IPS-18c (cell line): Measurements from ENCODE around the gene GSTK1.

Experiments used
- H3K4me3 ChIP-seq: 2 replicates; pipeline ENCODE4 v1.7.0; 2013; ENCODE audit warnings: low read depth, mild to moderate bottlenecking, low read length, moderate library complexity; ENCODE audit not compliant: insufficient read depth
- H3K9me3 ChIP-seq: one replicate; pipeline ENCODE4 v1.6.1; 2013; ENCODE audit warnings: mild to moderate bottlenecking, low read length, moderate library complexity; ENCODE audit not compliant: control insufficient read depth, insufficient read depth

Gene GSTK1

DNA sequence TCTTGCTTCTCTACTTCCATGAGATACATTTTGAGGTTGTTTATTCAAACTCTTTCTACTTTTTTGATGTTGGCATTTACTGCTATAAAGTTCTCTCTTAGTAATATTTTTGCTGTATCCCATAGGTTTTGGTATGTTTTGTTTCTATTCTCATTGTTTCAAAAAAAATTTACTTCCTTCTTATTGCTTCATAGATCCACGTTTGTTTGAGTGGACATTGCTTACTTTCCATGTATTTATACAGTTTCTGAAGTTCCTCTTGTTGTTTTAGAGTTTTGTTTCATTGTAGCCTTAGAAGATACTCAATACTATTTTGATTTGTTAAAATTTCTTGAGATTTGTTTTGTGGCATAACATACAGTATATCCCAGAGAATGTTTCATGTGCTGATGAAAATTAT lies 27.7 kb upstream of the GSTK1 start:
- H3K4me3 ChIP-seq, result no peak overlapping the region
- no peaks in the 10 kb centered on the region for H3K9me3 ChIP-seq

GRCh38 chr7:143236408-143236990 lies 26.7 kb upstream of the GSTK1 start:
- H3K9me3 ChIP-seq, result no peaks in the 10 kb centered on the region
- no peak overlapping the region for H3K4me3 ChIP-seq

GRCh38 chr7:143237366-143237765 lies 25.9 kb upstream of the GSTK1 start:
- no peaks in the 10 kb centered on the region for H3K9me3 ChIP-seq
- H3K4me3 ChIP-seq, result no peak overlapping the region

DNA sequence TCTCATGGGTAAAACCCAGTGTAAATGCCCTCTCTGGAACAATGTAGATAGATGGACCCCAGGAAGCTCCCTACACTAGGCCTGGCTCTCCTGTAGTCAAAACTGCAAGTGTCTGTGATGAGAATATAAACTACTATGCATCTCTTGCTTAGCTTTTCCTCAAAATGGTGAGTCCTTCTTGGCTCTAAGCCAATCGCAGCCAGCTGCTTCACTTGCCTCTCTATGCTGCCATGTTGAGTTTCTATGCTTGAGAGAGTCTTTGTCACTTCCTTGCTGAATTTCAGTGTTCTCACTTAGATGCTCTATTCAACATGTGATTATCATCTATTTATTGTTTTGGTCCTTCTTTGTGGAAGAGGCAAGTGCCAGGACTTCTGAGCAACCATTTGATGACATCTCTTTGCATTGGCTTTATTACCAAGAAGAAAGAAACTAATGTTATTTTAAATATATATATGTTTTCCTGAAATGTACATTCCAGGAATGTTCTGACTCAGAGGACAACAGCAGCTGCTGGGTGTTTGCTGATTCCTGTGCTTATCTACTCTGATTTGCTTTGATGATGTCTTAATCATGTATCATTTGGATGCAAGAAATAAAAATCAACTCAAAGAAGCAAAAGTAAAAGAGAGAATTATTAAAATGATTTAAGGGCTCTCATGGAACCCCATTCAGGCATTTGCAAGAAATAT lies 24.8 kb upstream of the GSTK1 start:
- no peaks in the 10 kb centered on the region for H3K9me3 ChIP-seq
- H3K4me3 ChIP-seq, result no peak overlapping the region

- H3K4me3 ChIP-seq, result no peak overlapping the region
Observed at GRCh38 chr7:143239813-143240212, 23.4 kb upstream of the GSTK1 start.

DNA sequence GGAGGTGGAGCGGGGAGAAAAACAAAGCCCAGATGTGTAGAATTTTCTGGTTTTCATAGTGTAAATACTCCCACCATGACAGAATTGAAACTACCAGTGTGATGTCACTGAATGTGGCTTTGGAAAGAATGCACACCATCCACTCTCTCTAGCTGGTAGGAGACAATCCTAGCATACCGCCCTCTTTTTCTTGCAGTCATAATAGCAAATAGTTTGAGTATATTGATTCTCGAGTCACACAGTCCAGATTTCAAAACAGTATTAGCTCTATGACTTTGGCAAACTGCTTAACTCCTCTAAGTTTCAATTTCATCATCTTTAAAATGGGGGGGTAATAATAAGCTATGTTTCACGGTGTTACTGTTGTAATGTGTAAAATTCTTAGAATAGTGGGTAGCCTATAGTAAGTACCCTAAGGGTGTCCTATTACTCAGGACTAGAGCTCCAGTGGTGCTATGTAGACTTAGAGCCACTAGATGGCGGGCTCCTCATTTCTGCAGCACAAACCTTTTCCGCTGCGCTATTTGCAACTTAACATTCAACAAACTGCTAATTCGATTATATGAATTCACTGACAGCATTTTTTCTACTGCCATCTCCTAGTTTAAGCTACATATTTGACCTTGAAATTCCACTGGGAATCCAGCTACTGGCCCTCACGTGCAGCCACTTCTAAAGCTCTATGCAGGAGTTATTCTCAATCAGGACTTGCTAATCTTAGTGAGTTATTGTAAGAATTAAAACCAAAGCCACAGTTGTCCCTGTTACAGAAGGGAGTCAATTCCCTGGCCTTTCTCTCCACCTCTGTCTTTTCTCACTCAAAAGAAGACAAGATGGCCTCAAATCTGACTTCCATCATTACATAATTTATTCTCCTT lies 22.7 kb upstream of the GSTK1 start:
- Histone ChIP-seq H3K4me3 (no peak overlapping the region), H3K9me3 (no peaks in the 10 kb centered on the region)

More at GRCh38 chr7:143239813-143240212, 23.4 kb upstream of the GSTK1 start:
- H3K9me3 ChIP-seq, result no peaks in the 10 kb centered on the region

- no peaks in the 10 kb centered on the region for H3K9me3 ChIP-seq
- H3K4me3 ChIP-seq, result no peak overlapping the region
Observed at GRCh38 chr7:143242306-143242705, 20.9 kb upstream of the GSTK1 start.

DNA sequence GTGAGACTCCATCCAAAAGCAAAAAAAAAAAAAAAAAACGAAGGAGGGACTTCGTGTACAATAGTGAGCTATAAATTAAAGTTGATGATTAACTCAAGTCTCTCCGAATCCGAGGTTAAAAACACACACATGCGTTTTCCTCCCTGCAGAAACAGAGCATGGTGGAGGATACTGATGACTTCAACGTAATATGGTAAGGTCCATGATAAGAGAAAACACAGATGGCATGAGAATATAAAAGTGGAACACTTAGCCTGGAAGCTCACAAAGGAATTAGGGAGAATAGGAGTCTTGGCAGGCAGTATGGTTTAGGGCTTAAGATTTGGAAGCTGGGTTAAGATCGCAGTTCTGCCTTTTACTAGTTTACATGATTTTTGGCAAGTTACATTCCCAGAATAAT lies 20.1 kb upstream of the GSTK1 start:
- H3K4me3 ChIP-seq, result no peak overlapping the region
- no peaks in the 10 kb centered on the region for H3K9me3 ChIP-seq

GRCh38 chr7:143243614-143244013 lies 19.6 kb upstream of the GSTK1 start:
- Histone ChIP-seq H3K9me3 (no peaks in the 10 kb centered on the region), H3K4me3 (no peak overlapping the region)

DNA sequence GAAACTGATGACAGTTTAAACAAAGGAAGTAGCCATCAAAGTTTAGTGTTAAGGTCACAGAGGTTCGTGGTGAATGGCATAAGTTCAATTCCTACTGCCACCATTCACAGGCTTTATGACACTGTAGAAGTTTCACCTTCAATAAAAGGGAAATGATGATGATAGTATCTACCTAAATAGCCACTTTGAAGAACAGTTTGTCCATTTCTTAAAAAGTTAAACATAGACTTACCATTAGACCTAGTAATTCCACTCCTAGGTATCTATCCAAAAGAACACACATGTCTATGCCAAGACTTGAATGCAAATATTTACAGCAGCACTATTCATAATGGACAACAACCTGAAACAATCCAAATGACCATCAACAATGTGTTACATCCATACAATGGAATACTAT lies 18.9 kb upstream of the GSTK1 start:
- no peak overlapping the region for H3K4me3 ChIP-seq

DNA sequence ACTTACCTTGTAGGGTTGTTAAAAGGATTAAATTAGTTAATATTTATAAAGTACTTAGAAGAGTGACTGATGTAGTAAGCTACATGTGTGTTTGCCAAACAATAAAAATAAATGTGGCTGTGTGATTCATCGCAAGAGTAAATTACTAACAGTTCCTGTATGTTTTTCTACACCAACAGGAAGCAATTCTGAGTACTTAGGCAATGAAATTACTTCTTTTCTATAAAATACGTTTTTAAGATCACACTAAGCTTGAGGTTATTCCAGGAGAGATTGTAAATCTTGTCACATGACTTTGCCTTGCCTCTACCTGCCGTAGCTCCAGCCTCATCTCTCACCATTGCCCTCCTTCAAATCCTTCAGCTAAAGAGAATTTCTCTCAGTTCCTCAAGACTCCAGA lies 18.1 kb upstream of the GSTK1 start:
- no peaks in the 10 kb centered on the region for H3K9me3 ChIP-seq

More for the DNA sequence above, 18.9 kb upstream of the GSTK1 start:
- H3K9me3 ChIP-seq, result no peaks in the 10 kb centered on the region

GRCh38 chr7:143247372-143247771 lies 15.9 kb upstream of the GSTK1 start:
- no peaks in the 10 kb centered on the region for H3K9me3 ChIP-seq
- H3K4me3 ChIP-seq, result no peak overlapping the region

More for the DNA sequence above, 18.1 kb upstream of the GSTK1 start:
- no peak overlapping the region for H3K4me3 ChIP-seq

DNA sequence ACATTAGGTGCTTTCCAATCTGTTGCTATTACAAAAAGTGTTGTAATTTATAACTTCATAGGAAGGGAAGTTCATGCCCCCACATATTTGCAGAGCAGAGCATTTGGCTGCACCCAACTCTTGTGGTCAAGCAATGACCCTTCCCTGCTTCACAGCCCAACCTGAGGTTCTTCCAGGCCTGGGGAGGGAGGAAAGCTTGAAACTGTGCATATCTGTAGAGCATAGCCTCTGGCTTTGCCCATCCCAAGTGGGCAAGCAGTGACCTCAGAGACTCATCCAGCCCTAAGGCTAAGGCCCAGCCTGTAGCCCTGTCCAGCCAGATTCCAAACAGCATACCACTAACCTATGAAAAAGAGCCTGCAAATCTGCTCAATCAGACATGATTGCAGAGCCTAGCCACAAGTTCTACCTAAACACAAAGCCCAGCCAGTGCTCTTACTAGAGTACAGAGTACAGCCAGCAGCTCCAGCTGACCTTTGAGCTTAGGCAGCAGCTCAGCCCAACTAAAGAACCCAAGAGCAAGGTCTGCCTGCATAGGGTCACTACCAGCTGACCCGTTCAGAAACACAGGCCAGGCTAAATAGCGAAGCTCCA lies 14.4 kb upstream of the GSTK1 start:
- Histone ChIP-seq H3K9me3 (no peaks in the 10 kb centered on the region), H3K4me3 (no peak overlapping the region)

- H3K9me3 ChIP-seq, result no peaks in the 10 kb centered on the region
- no peak overlapping the region for H3K4me3 ChIP-seq
Observed at GRCh38 chr7:143250199-143250598, 13.0 kb upstream of the GSTK1 start.

DNA sequence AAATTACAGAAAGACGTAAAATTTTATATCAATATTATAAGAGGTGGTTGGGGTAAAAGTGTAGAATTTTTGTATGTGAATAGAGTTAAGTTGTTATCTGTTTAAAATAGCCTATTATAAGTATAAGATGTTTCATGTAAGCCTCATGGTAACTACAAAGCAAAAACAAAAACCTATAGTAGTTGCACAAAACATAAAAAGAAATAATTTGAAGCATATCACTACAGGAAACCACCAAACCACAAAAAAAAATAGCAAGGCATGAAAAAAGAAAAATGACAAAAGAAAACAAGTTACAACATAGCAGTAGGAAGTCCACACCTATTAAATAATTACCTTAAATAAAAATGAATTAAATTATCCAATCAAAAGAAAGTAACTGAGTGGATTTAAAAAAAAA lies 12.4 kb upstream of the GSTK1 start:
- no peak overlapping the region for H3K4me3 ChIP-seq

GRCh38 chr7:143252006-143252405 lies 11.2 kb upstream of the GSTK1 start:
- no peak overlapping the region for H3K4me3 ChIP-seq
- H3K9me3 ChIP-seq, result no peaks in the 10 kb centered on the region

More for the DNA sequence above, 12.4 kb upstream of the GSTK1 start:
- H3K9me3 ChIP-seq, result no peaks in the 10 kb centered on the region

DNA sequence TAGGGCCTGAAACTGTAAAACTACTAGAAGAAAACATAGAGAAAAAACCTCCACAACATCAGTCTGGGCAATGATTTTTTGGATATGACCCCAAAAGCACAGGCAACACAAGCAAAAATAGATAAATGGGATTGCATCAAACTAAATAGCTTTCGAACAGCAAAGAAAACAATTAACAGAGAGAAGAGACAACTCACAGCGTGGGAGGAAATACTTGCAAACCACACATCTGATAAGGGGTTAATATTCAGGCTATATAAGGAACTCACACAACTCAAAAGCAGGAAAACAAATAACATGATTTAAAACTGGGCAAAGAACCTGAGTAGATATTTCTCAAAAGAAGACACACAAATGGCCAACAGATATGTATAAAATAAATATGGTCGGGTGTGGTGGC lies 7.7 kb upstream of the GSTK1 start:
- no peak overlapping the region for H3K4me3 ChIP-seq

DNA sequence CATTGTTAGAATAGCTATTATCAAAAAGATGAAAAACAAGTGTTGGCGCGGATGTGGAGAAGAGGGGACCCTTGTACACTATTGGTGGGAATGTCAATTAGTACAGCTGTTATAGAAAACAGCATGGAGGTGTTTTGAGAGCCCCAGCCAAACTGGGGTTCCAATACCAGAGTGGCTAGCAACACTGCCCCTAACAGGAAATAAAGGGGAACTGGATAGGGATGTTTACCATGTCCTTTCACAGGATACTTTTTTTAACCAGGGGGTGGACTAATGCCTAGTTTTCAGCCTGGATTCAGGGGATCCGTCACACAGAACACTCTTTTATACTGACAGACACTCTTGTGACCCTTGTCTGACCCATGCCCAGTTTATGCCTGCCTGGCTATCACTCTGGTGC lies 6.9 kb upstream of the GSTK1 start:
- H3K4me3 ChIP-seq, result no peak overlapping the region
- no peaks in the 10 kb centered on the region for H3K9me3 ChIP-seq

More for the DNA sequence above, 7.7 kb upstream of the GSTK1 start:
- H3K9me3 ChIP-seq, result no peaks in the 10 kb centered on the region
